NCI-H524 (cell line): Measurements from ENCODE around the gene MAVS.
A peak's percentile ranks its signal among the peaks of the same experiment; 100 is the strongest.

ENCODE experiments used
- DNase-seq, 2 experiments: peaks; one replicate each; lab custom pipeline; 2025; lab: John Stamatoyannopoulos, UW

MAVS gene

DNA sequence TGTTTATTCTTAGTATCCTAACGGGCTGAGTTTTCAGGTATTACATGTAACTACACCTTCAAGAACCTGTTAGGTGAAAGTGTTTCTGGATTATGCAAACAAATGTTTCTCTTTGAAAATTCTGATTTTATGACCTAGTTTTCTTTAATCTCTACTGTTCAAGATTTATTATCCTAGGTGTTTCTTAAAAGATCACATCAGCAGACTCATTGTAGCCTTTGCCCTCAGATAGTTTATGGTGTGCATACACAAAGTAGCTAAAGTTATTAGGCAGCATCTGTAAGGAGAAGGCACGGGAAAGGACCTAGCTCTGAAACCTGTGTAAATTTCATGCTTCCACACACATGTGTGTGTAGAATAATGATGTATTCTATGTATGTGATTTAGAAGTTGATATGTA is 64.2 kb downstream of the MAVS start:
- DNase-seq, result no peak

DNA sequence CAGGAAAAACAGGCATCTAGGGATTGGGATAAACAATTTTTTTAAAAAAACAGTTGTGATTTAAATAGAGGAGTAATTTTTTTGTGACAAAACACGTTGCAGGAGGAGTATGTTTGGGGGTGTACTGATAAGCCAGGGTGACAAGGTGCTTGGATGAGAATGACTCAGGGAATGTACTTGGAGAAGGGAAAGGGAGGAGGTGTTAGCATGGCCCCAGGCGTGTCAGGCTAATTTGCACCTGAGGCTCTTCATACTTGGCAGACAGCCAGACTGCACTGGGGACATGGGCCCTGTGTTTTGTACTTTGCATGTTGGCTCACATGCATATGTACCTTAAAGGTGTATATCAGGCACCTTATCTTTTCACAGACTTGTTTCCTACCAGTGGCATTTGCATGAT is 65.3 kb downstream of the MAVS start:
- peak in 1 of 2 experiments; percentile 25 for DNase-seq

GRCh38 chr20:3914446-3914845 is 67.8 kb downstream of the MAVS start:
- DNase-seq, result no peak

DNA sequence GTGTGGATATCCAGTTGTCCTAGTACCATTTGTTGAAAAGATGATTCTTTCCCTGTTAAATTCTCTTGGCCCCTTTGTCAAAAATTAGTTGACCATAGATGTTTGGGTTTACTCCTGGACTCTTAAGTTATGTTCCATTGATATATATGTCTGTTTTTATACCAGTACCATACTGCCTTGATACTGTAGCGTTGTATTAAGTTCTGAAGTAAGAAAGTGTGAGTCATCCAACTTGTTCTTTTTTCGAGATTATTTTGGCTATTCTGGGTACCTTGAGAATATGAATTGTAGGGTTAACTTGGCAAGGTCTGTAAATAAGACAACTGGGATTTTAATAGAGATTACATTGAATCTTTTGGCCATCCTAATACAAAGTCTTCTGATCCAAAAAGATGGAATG is 69.1 kb downstream of the MAVS start:
- DNase-seq, result no peak

DNA sequence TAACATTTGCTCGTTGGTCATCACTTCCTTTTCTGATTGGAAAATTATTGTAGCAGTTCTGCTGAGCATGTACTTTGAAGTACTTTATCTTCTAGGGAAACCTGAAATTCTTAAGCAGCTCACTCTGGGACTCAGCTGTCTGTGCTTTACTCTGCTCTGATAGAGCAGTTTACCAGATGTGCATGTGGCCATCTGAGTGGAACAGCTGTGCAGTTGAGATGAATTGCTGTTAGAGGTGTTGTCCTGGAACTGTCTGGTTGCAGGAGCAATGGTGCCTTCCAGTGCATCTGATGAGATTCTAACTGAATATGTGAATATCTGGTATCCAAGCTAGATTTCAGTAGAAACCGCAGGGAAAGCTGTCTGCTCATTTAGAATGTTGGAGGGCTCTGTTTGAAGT is 69.7 kb downstream of the MAVS start:
- DNase-seq, result no peak

DNA sequence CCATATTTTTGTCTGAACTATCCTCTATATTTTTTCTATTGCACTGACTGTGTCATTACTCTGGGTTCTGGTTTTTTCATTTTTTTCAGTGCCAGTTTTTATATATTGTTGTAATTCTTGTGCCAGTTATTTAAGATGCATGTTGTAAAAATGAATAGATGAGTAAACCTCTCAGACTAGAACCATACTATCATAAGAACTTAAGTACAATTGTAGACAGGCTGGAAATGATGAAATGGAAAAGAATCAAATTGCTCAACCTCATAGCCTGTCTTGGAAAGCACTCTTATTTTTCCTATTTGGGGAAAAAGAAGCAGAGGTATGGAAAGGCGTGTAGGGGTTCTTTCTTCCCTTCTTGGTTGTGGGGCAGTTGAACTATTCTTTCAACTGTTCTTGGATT is 72.7 kb downstream of the MAVS start:
- DNase-seq, result no peak

- no peak for DNase-seq
These were observed 75.8 kb downstream of the MAVS start for GRCh38 chr20:3922223-3922982.

GRCh38 chr20:3922983-3923339 is 76.3 kb downstream of the MAVS start:
- no peak for DNase-seq

DNA sequence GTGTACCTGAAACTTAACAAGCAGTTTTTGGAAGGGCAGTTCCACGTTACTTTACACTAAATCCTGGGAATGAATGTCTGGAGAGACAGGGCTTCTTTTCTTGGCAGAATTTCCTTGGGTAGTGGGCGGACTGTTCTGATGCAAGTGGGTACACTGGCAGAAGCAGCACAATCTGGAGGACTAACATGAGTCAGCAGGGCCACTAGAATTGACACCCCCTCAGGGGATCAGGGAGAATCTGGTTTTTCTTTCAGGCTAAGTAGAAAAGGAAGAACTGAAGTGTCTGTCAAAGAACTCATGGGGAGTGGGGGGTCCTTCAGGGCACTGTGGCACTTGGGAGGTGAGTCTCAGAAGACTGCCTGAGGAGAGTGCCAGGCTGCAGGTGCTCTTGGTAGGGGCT is 77.2 kb downstream of the MAVS start:
- no peak for DNase-seq

- DNase-seq, result no peak
These were observed 77.9 kb downstream of the MAVS start for GRCh38 chr20:3924304-3925112.

- DNase-seq, result no peak
These were observed 78.6 kb downstream of the MAVS start for GRCh38 chr20:3925113-3925695.
